Body of pancreas (tissue), 4 donors: Measurements from ENCODE around the gene RAP2B.
"Not testable (repeated sequence)": the region's sequence is repeated elsewhere in the genome, so short reads cannot be mapped to it uniquely, and the experiment has no call there.

Experiments used
- CTCF ChIP-seq, 7 experiments: fragments of 450-650 bp in 4 of 7; fragments of 200-600 bp in 3 of 7; sonication (generic) in 3 of 7; IDR thresholded peaks; one replicate each; pipeline ENCODE4 v1.5.1; 2016 to 2019; ENCODE audit warnings: antibody characterized with exemption in 7 of 7
- POLR2A ChIP-seq, 3 donors: fragments of 450-650 bp; IDR thresholded peaks; one replicate each; pipeline ENCODE4 v1.6.1; 2016; ENCODE audit warnings: antibody characterized with exemption in 3 of 3, mild to moderate bottlenecking in 2 of 3

DNA sequence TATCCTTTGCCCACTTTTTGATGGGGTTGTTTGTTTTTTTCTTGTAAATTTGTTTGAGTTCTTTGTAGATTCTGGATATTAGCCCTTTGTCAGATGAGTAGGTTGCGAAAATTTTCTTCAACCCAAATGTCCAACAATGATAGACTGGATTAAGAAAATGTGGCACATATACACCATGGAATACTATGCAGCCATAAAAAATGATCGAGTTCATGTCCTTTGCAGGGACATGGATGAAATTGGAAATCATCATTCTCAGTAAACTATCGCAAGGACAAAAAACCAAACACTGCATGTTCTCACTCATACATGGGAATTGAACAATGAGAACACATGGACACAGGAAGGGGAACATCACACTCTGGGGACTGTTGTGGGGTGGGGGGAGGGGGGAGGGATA is 47.8 kb upstream of the RAP2B start:
- not testable (repeated sequence) for TF ChIP-seq CTCF, POLR2A (IDR thresholded peaks at IDR 0.05)
